ENCODE measurements around the gene KIFC3.

GRCh38 chr16:57765160-57765728 is 37.0 kb downstream of the KIFC3 start:
- TF ChIP-seq CTCF (IDR thresholded peaks at IDR 0.05; ENCODE audit: control extremely low read depth in 1 of 3, insufficient read depth in 1 of 3, low read depth in 1 of 3, low read length in 3 of 3) (no peak), USF2 (IDR thresholded peaks at IDR 0.05; ENCODE audit: low read length) (no peak), YY1 (IDR thresholded peaks at IDR 0.05; ENCODE audit: low read depth, low read length) (no peak), CTBP2 (IDR thresholded peaks at IDR 0.05; ENCODE audit: borderline replicate concordance, insufficient read depth, insufficient read length, low read length) (no peak), JUND (IDR thresholded peaks at IDR 0.05; ENCODE audit: low read length) (no peak), TBP (IDR thresholded peaks at IDR 0.05; ENCODE audit: low read depth, low read length) (no peak), JUN (IDR thresholded peaks at IDR 0.05; ENCODE audit: low read depth, low read length) (no peak), POLR2A (IDR thresholded peaks at IDR 0.05; ENCODE audit: control extremely low read depth in 1 of 2, low read depth in 2 of 2, low read length in 2 of 2) (no peak; a peak in 1 of 3 replicates), SIN3A (conservative IDR thresholded peaks at IDR 0.05 in 1 of 2, IDR thresholded peaks at IDR 0.05 in 1 of 2; ENCODE audit: low read depth in 1 of 2, low read length in 2 of 2) (no peak), CBX5 (IDR thresholded peaks at IDR 0.05; ENCODE audit: low read depth, low read length) (no peak), TCF12 (IDR thresholded peaks at IDR 0.05; ENCODE audit: low read depth, low read length) (no peak), SUZ12 (IDR thresholded peaks at IDR 0.05; ENCODE audit: low read length) (no peak)
